Esophagus squamous epithelium (tissue), 5 donors: ENCODE measurements around the gene RANBP3. TPM values are rescaled to one million over a fixed set of nuclear protein-coding genes. Genes with fewer than 3 reads are reported as not detected.

Source experiments
- DNase-seq: peaks from one replicate; lab custom pipeline; 2025; lab: John Stamatoyannopoulos, UW
- H3K27ac ChIP-seq, 4 donors: fragments of 200-600 bp; sonication (generic); one replicate each; pipeline ENCODE4 v1.5.1; 2016 to 2019; ENCODE audit warnings: mild to moderate bottlenecking in 1 of 4
- H3K27me3 ChIP-seq, 4 donors: fragments of 200-600 bp; sonication (generic); 1 replicate in 3 of 4; 2 replicates in 1 of 4; pipeline versions ENCODE4 v1.5.1 to v1.6.0; 2017 to 2021; ENCODE audit warnings: antibody characterized with exemption in 1 of 4
- H3K36me3 ChIP-seq, 3 donors: fragments of 200-600 bp; sonication (generic); one replicate each; pipeline ENCODE4 v1.5.1; 2016 to 2019
- H3K4me1 ChIP-seq, 3 donors: fragments of 200-600 bp; sonication (generic); one replicate each; pipeline ENCODE4 v1.5.1; 2017 to 2019
- H3K4me3 ChIP-seq, 4 donors: fragments of 200-600 bp; sonication (generic); 1 replicate in 3 of 4; 2 replicates in 1 of 4; pipeline ENCODE4 v1.5.1; 2016 to 2019; ENCODE audit warnings: mild to moderate bottlenecking in 2 of 4, moderate library complexity in 1 of 4
- H3K9me3 ChIP-seq, 3 donors: fragments of 200-600 bp; sonication (generic); one replicate each; pipeline ENCODE4 v1.5.1; 2016 to 2019
- CTCF ChIP-seq, 6 experiments: fragments of 450-650 bp in 4 of 6; fragments of 200-600 bp in 2 of 6; sonication (generic) in 2 of 6; IDR thresholded peaks; one replicate each; pipeline ENCODE4 v1.5.1; 2016 to 2019; ENCODE audit warnings: antibody characterized with exemption in 6 of 6, mild to moderate bottlenecking in 4 of 6, moderate library complexity in 4 of 6
- POLR2A ChIP-seq, 4 donors: fragments of 450-650 bp; IDR thresholded peaks; one replicate each; pipeline ENCODE4 v1.6.1; 2017; ENCODE audit warnings: antibody characterized with exemption in 4 of 4, mild to moderate bottlenecking in 4 of 4, moderate library complexity in 3 of 4
- WGBS, 2 donors: methylation state at CpG; one replicate each; pipeline ENCODE4 v1.1.5; 2018; 5-methylcytosine and 5-hydroxymethylcytosine counted together
- intact Hi-C: fragments of 100-400 bp; cut with DNase I; formaldehyde crosslinking; loops from one replicate; pipeline ENCODE4 v1.15.0; 2022
- total RNA-seq, 4 donors: library from RNA; depleted of rRNA; stranded (reverse); fragments of >200 nt; gene quantifications; one replicate each; pipeline ENCODE4 v1.1.0, GENCODE V29; 2016
- donor health status: DM: yes; HTN: yes; CAD: no.

The RANBP3 gene
- total RNA-seq, 4 donors from 2014 or later = 38.0 to 77.8 (median 39.6) TPM

GRCh38 chr19:6000228-6000847 is 22.4 kb upstream of the RANBP3 start:
- DNase-seq = no peak
- WGBS, 2 donors = 90 to 92% methylated on average over 7 of the region's 7 CpGs
- Histone ChIP-seq H3K4me1 (no peaks in the 10 kb centered on the region), H3K27ac (no peak overlapping the region), H3K4me3 (no peak overlapping the region), H3K9me3 (no peaks in the 10 kb centered on the region), H3K36me3 (peaks cover 0 to 90% (median 8%) of the 10 kb centered on the region in 3 donors), H3K27me3 (no peaks in the 10 kb centered on the region)
- intact Hi-C loops = no loop called here
- TF ChIP-seq CTCF (IDR thresholded peaks at IDR 0.05) (no peak), POLR2A (IDR thresholded peaks at IDR 0.05) (no peak)

- Histone ChIP-seq H3K9me3 (no peaks in the 10 kb centered on the region), H3K4me1 (no peaks in the 10 kb centered on the region), H3K27me3 (no peaks in the 10 kb centered on the region), H3K27ac (no peak overlapping the region), H3K4me3 (no peak overlapping the region), H3K36me3 (peaks cover 0 to 90% (median 8%) of the 10 kb centered on the region in 3 donors)
- DNase-seq = no peak
- TF ChIP-seq CTCF (IDR thresholded peaks at IDR 0.05) = no peak
- no peak for TF ChIP-seq POLR2A (IDR thresholded peaks at IDR 0.05)
- intact Hi-C loops = no loop called here
- whole genome bisulfite sequencing, 2 donors = 91 to 96% methylated on average over 6 of the region's 6 CpGs
These were observed 21.8 kb upstream of the RANBP3 start for GRCh38 chr19:5999693-6000092.

GRCh38 chr19:5997371-5997770 is 19.4 kb upstream of the RANBP3 start:
- WGBS, 2 donors = 76 to 89% methylated on average over 5 to 17 of the region's 17 CpGs
- Histone ChIP-seq H3K27ac (no peak overlapping the region), H3K9me3 (no peaks in the 10 kb centered on the region), H3K4me1 (peaks cover 0 to 15% (median 0%) of the 10 kb centered on the region in 3 donors), H3K36me3 (peaks cover 0 to 70% (median 2%) of the 10 kb centered on the region in 3 donors), H3K4me3 (no peak overlapping the region), H3K27me3 (no peaks in the 10 kb centered on the region)
- no peak for DNase-seq
- TF ChIP-seq POLR2A (IDR thresholded peaks at IDR 0.05) = no peak
- TF ChIP-seq CTCF (IDR thresholded peaks at IDR 0.05) = no peak
- intact Hi-C loops = no loop called here

GRCh38 chr19:5996623-5997320 is 18.8 kb upstream of the RANBP3 start:
- Histone ChIP-seq H3K4me1 (peaks cover 0 to 15% (median 0%) of the 10 kb centered on the region in 3 donors), H3K27me3 (no peaks in the 10 kb centered on the region), H3K36me3 (peaks cover 0 to 68% (median 0%) of the 10 kb centered on the region in 3 donors), H3K27ac (no peak overlapping the region), H3K4me3 (no peak overlapping the region), H3K9me3 (no peaks in the 10 kb centered on the region)
- intact Hi-C loops = no loop called here
- TF ChIP-seq CTCF (IDR thresholded peaks at IDR 0.05) (no peak), POLR2A (IDR thresholded peaks at IDR 0.05) (no peak)
- WGBS, 2 donors = 89 to 90% methylated on average over 8 to 9 of the region's 37 CpGs
- DNase-seq = no peak

- Histone ChIP-seq H3K36me3 (peaks cover 0 to 63% (median 0%) of the 10 kb centered on the region in 3 donors), H3K27ac (no peak overlapping the region), H3K27me3 (no peaks in the 10 kb centered on the region), H3K4me3 (no peak overlapping the region), H3K9me3 (no peaks in the 10 kb centered on the region), H3K4me1 (peaks cover 0 to 15% (median 0%) of the 10 kb centered on the region in 3 donors)
- intact Hi-C loops = no loop called here
- no peak for DNase-seq
- WGBS, 2 donors = 93 to 97% methylated on average over 7 to 18 of the region's 26 CpGs
- TF ChIP-seq POLR2A (IDR thresholded peaks at IDR 0.05) = no peak
- TF ChIP-seq CTCF (IDR thresholded peaks at IDR 0.05) = no peak
These were observed 18.2 kb upstream of the RANBP3 start for GRCh38 chr19:5996102-5996501.
